Limb (tissue), 2 donors: ENCODE results near the gene PRUNE2.
"Not testable (repeated sequence)": the region's sequence is repeated elsewhere in the genome, so short reads cannot be mapped to it uniquely, and the experiment has no call there.

ENCODE experiments used
- DNase-seq, 2 donors: peaks; one replicate each; pipeline ENCODE4 v3.0.0-alpha.2; 2016; ENCODE audit errors: extremely low spot score in 2 of 2

PRUNE2 gene

GRCh38 chr9:76603931-76604570 lies 301.9 kb downstream of the PRUNE2 start:
- DNase-seq: no peak

- no peak for DNase-seq
Observed at GRCh38 chr9:76603448-76603895, 302.4 kb downstream of the PRUNE2 start.

- DNase-seq: no peak
Observed at GRCh38 chr9:76602199-76602598, 303.7 kb downstream of the PRUNE2 start.

GRCh38 chr9:76600007-76600615 lies 305.8 kb downstream of the PRUNE2 start:
- DNase-seq: no peak

- DNase-seq: no peak
Observed at GRCh38 chr9:76598981-76599380, 306.9 kb downstream of the PRUNE2 start.

GRCh38 chr9:76595645-76596044 lies 310.3 kb downstream of the PRUNE2 start:
- DNase-seq: no peak

GRCh38 chr9:76594764-76595424 lies 311.0 kb downstream of the PRUNE2 start:
- DNase-seq: no peak

- DNase-seq: not testable (repeated sequence)
Observed at GRCh38 chr9:76593961-76594735, 311.8 kb downstream of the PRUNE2 start.

GRCh38 chr9:76592974-76593347 lies 313.0 kb downstream of the PRUNE2 start:
- no peak for DNase-seq

- no peak for DNase-seq
Observed at GRCh38 chr9:76592091-76592973, 313.6 kb downstream of the PRUNE2 start.

GRCh38 chr9:76591256-76591950 lies 314.5 kb downstream of the PRUNE2 start:
- DNase-seq: no peak

GRCh38 chr9:76588316-76588715 lies 317.6 kb downstream of the PRUNE2 start:
- DNase-seq: no peak

- no peak for DNase-seq
Observed at GRCh38 chr9:76586390-76587314, 319.3 kb downstream of the PRUNE2 start.

GRCh38 chr9:76585487-76586389 lies 320.2 kb downstream of the PRUNE2 start:
- DNase-seq: no peak

GRCh38 chr9:76583256-76583655 lies 322.7 kb downstream of the PRUNE2 start:
- no peak for DNase-seq

GRCh38 chr9:76581731-76582130 lies 324.2 kb downstream of the PRUNE2 start:
- DNase-seq: no peak

GRCh38 chr9:76580820-76581219 lies 325.1 kb downstream of the PRUNE2 start:
- DNase-seq: peak in 1 of 2 donors; percentile 43

GRCh38 chr9:76580188-76580587 lies 325.7 kb downstream of the PRUNE2 start:
- DNase-seq: no peak
